ENCODE results near the gene TCERG1L.
"Not testable (repeated sequence)": the region's sequence is repeated elsewhere in the genome, so short reads cannot be mapped to it uniquely, and the experiment has no call there.

Gene TCERG1L, protein sequence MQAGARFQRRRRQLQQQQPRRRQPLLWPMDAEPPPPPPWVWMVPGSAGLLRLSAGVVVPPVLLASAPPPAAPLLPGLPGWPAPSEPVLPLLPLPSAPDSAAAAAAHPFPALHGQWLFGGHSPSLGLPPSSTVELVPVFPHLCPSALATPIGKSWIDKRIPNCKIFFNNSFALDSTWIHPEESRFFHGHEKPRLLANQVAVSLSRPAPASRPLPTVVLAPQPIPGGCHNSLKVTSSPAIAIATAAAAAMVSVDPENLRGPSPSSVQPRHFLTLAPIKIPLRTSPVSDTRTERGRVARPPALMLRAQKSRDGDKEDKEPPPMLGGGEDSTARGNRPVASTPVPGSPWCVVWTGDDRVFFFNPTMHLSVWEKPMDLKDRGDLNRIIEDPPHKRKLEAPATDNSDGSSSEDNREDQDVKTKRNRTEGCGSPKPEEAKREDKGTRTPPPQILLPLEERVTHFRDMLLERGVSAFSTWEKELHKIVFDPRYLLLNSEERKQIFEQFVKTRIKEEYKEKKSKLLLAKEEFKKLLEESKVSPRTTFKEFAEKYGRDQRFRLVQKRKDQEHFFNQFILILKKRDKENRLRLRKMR

DNA sequence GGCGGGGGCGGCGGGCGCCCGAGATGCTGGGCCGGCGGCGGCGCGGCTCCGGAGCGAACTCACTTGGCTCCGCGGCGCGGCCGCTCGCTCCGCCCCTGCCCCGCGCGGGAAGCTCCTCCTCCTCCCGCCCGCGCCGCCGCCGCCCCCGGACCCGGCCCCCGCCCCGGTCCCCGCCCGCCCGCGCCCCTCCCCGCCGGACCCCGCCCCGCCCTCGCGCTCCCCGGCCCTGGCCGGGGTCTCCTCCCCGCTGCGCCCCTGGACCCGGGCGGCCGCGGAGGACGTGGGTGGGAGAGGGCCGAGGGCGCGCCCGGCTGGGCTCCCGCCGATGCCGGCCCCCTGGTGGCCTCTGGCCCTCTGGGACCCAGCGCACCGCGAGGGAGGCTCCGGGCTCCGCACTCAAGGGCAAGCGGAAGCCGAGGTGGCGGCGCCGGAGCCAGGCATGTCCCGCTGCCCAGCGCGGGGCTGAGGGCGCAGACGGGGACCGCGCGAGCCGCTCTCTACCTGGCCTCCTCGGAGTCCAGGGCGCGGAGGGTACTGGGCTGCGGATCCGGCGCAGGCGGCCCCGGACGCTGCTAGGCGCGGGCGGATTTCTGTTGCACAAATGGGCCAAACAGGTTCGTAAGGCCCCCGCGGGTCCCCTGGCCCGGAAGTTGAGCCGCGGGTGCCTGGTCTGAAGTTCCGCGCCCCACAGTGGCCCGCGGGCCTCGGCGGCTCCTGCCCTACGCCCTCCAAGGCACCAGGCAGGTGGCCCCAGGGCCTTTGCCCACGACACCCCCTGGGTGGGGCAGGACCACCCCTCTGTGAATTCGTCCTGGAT lies at the start of gene TCERG1L:
TCERG1L (minus strand) TSS at position 61 of the 817 bp plus-strand sequence. CDS start 86 bp downstream, outside the sequence.
- no peak for DNase-seq (ENCODE audit: low read depth)

GRCh38 chr10:131358741-131359442 lies 47.4 kb upstream of the TCERG1L start:
- no peak for DNase-seq (ENCODE audit: low read depth)

- DNase-seq (ENCODE audit: low read depth), result no peak
These were observed 44.9 kb upstream of the TCERG1L start for GRCh38 chr10:131356442-131356841.

GRCh38 chr10:131355881-131356280 lies 44.4 kb upstream of the TCERG1L start:
- DNase-seq (ENCODE audit: low read depth), result no peak

DNA sequence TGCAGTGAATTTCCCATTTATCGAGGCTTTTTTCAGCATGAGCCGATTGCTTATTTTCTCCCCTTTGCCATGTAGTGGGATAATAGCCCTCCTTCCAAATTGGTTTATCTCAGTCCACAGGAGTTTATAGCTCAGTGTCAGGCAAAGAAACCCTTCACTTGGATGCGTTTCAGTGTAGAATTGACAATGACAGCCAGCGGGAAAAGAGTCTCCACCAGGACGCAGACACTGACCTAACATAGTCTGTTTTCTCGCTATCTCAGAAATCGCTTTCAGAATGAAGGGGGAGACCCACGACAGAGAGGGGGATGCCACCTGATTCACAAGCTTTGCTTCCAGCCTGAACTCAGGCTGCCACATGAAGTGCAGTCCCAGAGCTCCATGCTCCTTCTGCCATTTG lies 43.5 kb upstream of the TCERG1L start:
- no peak for DNase-seq (ENCODE audit: low read depth)

- no peak for DNase-seq (ENCODE audit: low read depth)
These were observed 42.9 kb upstream of the TCERG1L start for GRCh38 chr10:131354380-131354779.

DNA sequence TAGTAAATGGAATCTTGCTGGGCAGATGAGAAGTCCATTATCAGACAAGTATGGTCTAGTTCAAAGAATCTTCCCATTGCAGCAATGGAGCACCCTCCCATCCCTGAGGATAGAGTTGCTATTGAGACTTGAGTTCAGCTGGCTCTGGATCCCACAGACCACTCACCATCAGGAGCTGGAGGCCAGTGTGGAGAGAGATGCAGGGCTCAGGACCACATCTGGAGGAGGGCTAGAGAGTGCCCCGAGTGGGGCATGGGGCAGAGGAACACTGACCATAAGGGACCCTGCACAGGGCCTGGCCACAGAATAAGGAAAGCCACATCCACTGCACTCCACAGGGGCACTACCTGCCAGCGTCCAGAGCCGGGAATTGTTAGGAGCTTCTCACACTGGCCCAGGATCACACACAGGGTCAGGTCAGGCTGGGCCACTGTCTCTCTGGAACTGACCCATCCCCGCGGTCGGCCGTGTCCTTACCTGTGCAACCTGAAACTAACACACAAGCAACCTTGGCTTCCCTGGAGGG lies 41.3 kb upstream of the TCERG1L start:
- no peak for DNase-seq (ENCODE audit: low read depth)

GRCh38 chr10:131350660-131351059 lies 39.1 kb upstream of the TCERG1L start:
- DNase-seq (ENCODE audit: low read depth), result no peak

- DNase-seq (ENCODE audit: low read depth), result no peak
These were observed 38.7 kb upstream of the TCERG1L start for GRCh38 chr10:131350245-131350644.

DNA sequence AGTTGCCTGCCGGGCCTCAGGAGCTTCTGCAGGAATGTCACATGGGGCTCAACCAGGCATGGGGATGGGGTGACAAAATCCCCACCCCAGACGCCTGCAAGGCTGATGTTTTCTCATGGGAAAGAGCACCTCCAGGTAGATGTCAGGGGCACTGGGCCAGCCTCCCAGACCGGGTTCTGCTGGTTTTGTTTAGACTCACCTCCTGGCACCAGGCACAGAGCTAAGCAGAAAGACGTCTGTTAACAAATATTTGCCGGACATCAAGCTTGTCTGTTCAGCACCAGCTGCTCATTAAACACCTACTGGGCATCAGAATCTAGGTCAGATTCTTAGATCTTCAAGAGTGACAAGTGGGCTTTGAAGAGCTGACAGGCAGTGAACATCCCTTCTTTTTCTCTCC lies 34.9 kb upstream of the TCERG1L start:
- DNase-seq (ENCODE audit: low read depth), result no peak

DNA sequence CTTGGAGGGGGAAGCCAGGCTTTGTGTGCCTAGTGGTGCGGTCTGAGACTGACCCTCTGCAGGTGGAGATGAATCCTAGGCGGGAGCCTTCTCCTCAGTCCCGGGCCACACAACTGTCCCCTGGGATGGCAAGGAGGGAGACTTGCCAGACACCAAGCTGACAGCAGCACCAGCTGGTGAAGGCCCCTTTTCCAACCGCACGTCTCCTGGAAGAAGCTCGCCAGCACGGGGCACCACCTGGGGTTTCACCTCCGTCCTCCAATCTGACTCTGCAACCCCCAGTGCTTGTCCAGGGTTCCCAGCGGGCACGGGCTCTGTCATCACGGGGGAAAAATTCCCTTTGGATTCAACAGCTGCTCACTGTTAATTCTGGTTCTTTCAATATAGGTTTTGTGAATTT lies 34.2 kb upstream of the TCERG1L start:
- DNase-seq (ENCODE audit: low read depth), result no peak

GRCh38 chr10:131344747-131345146 lies 33.2 kb upstream of the TCERG1L start:
- no peak for DNase-seq (ENCODE audit: low read depth)

DNA sequence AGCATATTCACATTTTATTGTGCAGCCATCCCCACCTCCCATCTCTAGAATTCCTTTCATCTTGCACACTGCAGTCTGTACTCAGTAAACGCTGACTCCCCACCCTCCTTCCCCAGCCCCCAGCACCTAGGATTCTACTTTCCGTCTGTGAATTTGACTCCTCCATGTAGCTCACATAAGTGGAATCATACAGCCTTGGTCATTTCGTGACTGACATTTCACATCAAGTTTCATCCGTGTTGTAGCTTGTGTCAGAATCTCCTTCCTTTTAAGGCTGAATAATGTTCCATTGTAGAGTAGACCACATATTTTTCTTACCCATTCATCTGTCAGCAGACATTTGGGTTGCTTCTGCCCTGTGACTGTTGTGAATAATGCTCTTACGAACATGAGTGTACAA lies 26.2 kb upstream of the TCERG1L start:
- DNase-seq (ENCODE audit: low read depth), result no peak

GRCh38 chr10:131332821-131333220 lies 21.3 kb upstream of the TCERG1L start:
- no peak for DNase-seq (ENCODE audit: low read depth)

GRCh38 chr10:131323880-131324279 lies 12.4 kb upstream of the TCERG1L start:
- DNase-seq (ENCODE audit: low read depth), result no peak

GRCh38 chr10:131323025-131323424 lies 11.5 kb upstream of the TCERG1L start:
- DNase-seq (ENCODE audit: low read depth), result no peak

GRCh38 chr10:131322575-131322974 lies 11.1 kb upstream of the TCERG1L start:
- not testable (repeated sequence) for DNase-seq (ENCODE audit: low read depth)

DNA sequence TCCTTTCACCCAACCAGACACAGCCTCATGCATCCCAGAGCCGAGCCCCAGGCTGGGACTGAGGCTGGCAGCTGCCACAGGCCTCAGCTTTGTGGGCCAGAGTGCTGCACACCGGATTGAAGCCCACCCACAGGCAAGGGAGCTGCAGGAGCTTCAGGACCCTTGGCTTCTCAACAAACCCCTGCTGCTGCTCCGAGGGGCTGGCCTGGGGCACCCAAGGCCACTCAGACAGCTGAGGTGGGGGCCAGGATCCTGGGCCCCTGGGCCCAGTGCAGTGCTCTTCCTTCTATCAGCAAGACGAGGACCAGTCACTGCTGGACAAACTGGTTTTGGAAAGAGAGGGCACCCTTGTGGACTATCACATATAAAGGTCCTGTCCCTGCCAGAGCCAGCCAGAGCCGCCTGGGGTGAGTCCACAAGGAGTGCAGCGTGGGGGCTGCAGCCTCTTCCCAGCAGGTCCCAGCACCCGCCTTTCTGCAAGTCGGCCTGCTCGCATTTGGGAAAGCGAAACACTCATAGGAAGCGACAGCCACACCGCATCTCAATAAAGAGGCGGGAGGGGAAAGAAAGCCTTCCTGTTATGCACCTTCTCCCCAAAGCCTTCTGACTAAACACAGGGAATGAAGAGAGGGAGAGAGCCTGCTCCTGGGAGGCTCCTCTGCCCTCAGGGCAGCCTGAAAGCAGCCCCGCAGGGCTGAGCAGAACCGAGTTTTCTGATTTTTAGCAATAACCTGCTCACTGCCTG lies 9.5 kb upstream of the TCERG1L start:
- no peak for DNase-seq (ENCODE audit: low read depth)

DNA sequence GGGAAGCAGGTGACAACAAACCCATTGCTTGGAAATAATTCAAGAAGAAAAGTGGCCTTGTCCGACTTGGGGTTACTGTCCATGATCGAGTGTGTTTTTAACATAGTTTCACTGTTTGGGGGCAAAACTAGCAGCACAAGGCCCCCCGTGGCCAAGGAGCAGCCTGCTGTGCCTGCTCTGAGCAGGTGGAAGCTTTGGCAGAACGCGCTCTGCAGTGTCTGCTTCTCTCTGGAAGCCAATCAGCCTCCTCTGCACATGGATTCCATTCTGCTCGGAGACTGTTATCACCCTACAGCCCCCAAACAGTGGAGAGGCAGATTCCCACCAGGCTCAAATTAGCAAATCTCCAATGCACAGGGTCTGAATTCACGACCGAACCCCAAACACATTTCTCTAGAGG lies 7.3 kb upstream of the TCERG1L start:
- DNase-seq (ENCODE audit: low read depth), result no peak

GRCh38 chr10:131318291-131318690 lies 6.8 kb upstream of the TCERG1L start:
- no peak for DNase-seq (ENCODE audit: low read depth)

Data from CMK (cell line).